RWPE2 (cell line): Measurements from ENCODE around the gene CENPX.

Source experiments
- ATAC-seq: fragments of 200-7000 bp; cut with Tn5 transposase; 3 replicates; pipeline ENCODE4 v1.9.1; 2021; ENCODE audit warnings: low read depth
- DNase-seq: peaks from one replicate; pipeline ENCODE4 v3.0.0-alpha.2; 2020; ENCODE audit warnings: low spot score
- H3K27ac ChIP-seq: fragments of 450-650 bp; 2 replicates; pipeline ENCODE4 v1.5.1; 2017; ENCODE audit warnings: mild to moderate bottlenecking; ENCODE audit not compliant: poor library complexity, severe bottlenecking
- H3K27me3 ChIP-seq: fragments of 250-450 bp; sonication (Bioruptor Pico); 2 replicates; pipeline ENCODE4 v1.5.1; 2021; ENCODE audit warnings: mild to moderate bottlenecking, moderate library complexity; ENCODE audit not compliant: insufficient read depth, poor library complexity, severe bottlenecking
- H3K36me3 ChIP-seq: fragments of 250-450 bp; sonication (Bioruptor Pico); 2 replicates; pipeline ENCODE4 v1.5.1; 2020; ENCODE audit warnings: low read depth, mild to moderate bottlenecking, moderate library complexity
- H3K4me1 ChIP-seq: fragments of 250-450 bp; sonication (Bioruptor Pico); 2 replicates; pipeline ENCODE4 v1.5.1; 2021; ENCODE audit warnings: mild to moderate bottlenecking, moderate library complexity; ENCODE audit not compliant: insufficient read depth, poor library complexity, severe bottlenecking
- H3K4me3 ChIP-seq: fragments of 250-450 bp; sonication (Bioruptor Pico); 2 replicates; pipeline ENCODE4 v1.5.1; 2021; ENCODE audit warnings: mild to moderate bottlenecking, moderate library complexity; ENCODE audit not compliant: severe bottlenecking
- H3K9me3 ChIP-seq: fragments of 250-450 bp; sonication (Bioruptor Pico); 2 replicates; pipeline ENCODE4 v1.5.1; 2021; ENCODE audit warnings: mild to moderate bottlenecking, moderate library complexity; ENCODE audit not compliant: severe bottlenecking
- CTCF ChIP-seq: fragments of 450-650 bp; IDR thresholded peaks from one replicate; pipeline ENCODE4 v1.5.1; 2017; ENCODE audit warnings: mild to moderate bottlenecking, moderate library complexity; ENCODE audit not compliant: poor library complexity, severe bottlenecking

Gene CENPX

GRCh38 chr17:81973432-81973831, 49.2 kb downstream of the CENPX start:
- ATAC-seq (no peak), DNase-seq (no peak)
- Histone ChIP-seq H3K9me3 (peaks cover 9% of the 10 kb centered on the region), H3K4me3 (no peak overlapping the region), H3K4me1 (no peaks in the 10 kb centered on the region), H3K27me3 (no peaks in the 10 kb centered on the region), H3K27ac (no peak overlapping the region), H3K36me3 (no peaks in the 10 kb centered on the region)
- TF ChIP-seq CTCF = no peak

DNA sequence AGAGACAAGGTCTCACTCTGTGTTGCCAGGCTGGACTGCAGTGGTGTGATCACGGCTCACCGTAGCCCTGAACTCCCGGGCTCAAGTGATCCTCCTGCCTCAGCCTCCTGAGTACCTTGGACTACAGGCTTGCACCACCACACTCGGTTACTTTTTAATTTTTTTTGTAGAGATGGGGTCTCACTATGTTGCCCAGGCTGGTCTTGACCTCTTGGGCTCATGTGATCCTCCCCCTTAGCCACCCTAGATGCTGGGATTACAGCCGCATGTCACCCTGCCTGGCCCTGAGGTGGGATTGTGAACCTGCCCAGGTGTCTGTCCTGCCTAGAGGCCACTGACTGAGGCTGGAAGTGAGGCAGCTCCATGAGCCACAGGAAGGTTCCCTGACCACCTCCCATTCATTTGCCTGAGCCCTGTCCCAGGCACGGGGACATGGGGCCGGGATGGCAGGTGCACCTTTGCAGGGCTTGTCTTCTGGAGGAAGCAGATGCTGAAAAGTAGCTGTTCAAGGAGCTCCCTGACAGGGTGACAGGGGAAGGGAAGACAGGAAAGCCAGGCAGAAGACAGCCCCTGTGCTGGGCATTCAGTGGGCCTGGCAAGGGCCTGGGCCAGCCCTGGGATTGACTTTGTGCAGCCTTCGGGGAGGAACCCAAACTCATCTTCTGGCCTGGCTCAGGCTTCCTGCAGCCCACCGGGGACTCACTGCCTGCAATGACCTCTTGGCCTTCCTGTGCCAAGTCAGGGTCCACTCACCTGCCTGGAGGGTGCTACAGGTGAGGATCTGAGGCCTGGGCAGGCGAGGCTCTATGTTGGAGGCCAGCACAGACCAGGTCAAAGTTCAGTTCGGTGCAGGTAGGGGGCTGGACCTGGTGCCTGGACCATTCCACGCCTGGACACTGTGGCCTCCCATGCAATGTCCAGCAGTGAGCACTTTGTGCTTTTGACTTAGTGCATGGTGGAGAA, 53.5 kb downstream of the CENPX start:
- Histone ChIP-seq H3K9me3 (peaks cover 9% of the 10 kb centered on the region), H3K36me3 (no peaks in the 10 kb centered on the region), H3K4me1 (no peaks in the 10 kb centered on the region), H3K4me3 (no peak overlapping the region), H3K27me3 (peaks cover under 1% of the 10 kb centered on the region), H3K27ac (no peak overlapping the region)
- TF ChIP-seq CTCF = no peak
- DNase-seq = peak; percentile 44
- ATAC-seq = no peak
